ENCODE measurements around the gene NRTN. TPM values are rescaled to one million over a fixed set of nuclear protein-coding genes. Genes with fewer than 3 reads are reported as not detected.

NRTN gene
- total and polyA plus RNA-seq, 2 experiments from 2014 or later = 4.0 to 5.5 TPM

DNA sequence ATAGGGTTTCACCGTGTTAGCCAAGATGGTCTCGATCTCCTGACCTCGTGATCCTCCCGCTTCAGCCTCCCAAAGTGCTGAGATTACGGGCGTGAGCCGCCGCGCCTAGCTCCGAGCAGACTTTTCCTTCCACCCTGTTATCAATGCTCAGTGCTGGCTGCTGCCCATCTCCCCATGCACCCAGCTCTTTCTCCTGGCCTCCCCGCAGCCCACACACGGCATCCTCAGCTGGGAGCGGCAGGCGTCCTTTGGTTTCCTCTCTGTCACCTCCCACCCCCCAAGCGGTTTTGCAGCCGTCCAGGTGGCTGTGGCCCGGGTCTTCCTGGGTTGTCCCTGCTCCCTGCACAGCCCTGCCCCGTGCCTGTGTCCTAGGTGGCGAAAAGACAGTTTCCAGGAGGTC is 32.5 kb upstream of the NRTN start:
- Mint-ChIP-seq H3K27ac (no peak overlapping the region), H3K27me3 (ENCODE audit: insufficient read depth, low read depth, poor library complexity) (peaks cover 6% of the 10 kb centered on the region), H3K9me3 (peaks cover 7% of the 10 kb centered on the region; the same call in 1 of the 3 replicates), H3K4me3 (no peak overlapping the region), H3K36me3 (ENCODE audit: low read depth) (no peaks in the 10 kb centered on the region), H3K4me1 (peaks cover 2% of the 10 kb centered on the region; the same call in 1 of the 3 replicates)
- Histone ChIP-seq H3K4me3 (no peak overlapping the region), H3K36me3 (ENCODE audit: insufficient read depth) (no peaks in the 10 kb centered on the region), H3K27me3 (ENCODE audit: insufficient read depth) (no peaks in the 10 kb centered on the region), H3K4me2 (no peak overlapping the region), H3K27ac (ENCODE audit: low read depth) (no peak overlapping the region), H3F3A (replicated peaks; ENCODE audit: low read depth) (no peaks in the 10 kb centered on the region), H4K20me1 (replicated peaks; ENCODE audit: insufficient read depth) (no peaks in the 10 kb centered on the region), H3K4me1 (ENCODE audit: insufficient read depth) (no peaks in the 10 kb centered on the region), H3K79me2 (replicated peaks; ENCODE audit: insufficient read depth) (no peaks in the 10 kb centered on the region), H3K9me2 (ENCODE audit: insufficient read depth) (peaks cover 5% of the 10 kb centered on the region; the same call in 1 of the 2 replicates), H2AFZ (peak overlapping the region; percentile 86)
- TF ChIP-seq EZH2phosphoT487 (IDR thresholded peaks at IDR 0.05; ENCODE audit: unreplicated experiment) = no peak
- no peak for TF ChIP-seq POLR2AphosphoS5 (IDR thresholded peaks at IDR 0.05; ENCODE audit: low read depth)
- TF ChIP-seq ZNF114 (CRISPR knock-in tag; IDR thresholded peaks at IDR 0.05) = no peak
- TF ChIP-seq, protein P1, sequence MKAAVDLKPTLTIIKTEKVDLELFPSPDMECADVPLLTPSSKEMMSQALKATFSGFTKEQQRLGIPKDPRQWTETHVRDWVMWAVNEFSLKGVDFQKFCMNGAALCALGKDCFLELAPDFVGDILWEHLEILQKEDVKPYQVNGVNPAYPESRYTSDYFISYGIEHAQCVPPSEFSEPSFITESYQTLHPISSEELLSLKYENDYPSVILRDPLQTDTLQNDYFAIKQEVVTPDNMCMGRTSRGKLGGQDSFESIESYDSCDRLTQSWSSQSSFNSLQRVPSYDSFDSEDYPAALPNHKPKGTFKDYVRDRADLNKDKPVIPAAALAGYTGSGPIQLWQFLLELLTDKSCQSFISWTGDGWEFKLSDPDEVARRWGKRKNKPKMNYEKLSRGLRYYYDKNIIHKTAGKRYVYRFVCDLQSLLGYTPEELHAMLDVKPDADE (IDR thresholded peaks at IDR 0.05) = no peak
- no peak for TF ChIP-seq NANOG (IDR thresholded peaks at IDR 0.05; ENCODE audit: borderline replicate concordance)
- ATAC-seq (no peak), DNase-seq (ENCODE audit: low spot score) (no peak)

DNA sequence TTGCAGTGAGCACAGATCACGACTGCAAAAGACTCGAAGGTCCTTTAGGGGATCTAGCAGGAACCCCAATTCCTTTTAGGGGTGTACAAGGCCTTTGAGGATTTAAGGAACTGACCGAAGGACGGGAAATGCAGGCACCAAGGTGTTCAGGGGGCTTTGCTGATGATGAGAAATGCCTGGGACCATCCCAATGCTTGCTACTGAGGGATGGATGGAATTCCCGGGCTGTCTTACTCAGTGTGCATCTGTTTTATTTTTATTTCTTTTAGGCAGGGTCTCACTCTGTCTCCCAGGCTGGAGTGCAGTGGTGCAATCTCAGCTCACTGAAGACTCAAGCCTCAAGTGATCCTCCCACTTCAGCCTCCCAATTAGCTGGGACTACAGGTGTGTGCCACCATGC is 31.6 kb upstream of the NRTN start:
- peaks cover 6% of the 10 kb centered on the region for H3K27me3 Mint-ChIP-seq (ENCODE audit: insufficient read depth, low read depth, poor library complexity)
- peak overlapping the region; percentile 81; the same call in 1 of the 2 replicates for H3K27ac ChIP-seq (ENCODE audit: low read depth)
- DNase-seq (ENCODE audit: low spot score) (no peak), ATAC-seq (no peak)
- no peaks in the 10 kb centered on the region for H3K4me1 Mint-ChIP-seq
- H3K4me2 ChIP-seq = no peak overlapping the region
- H3K36me3 Mint-ChIP-seq (ENCODE audit: low read depth) = no peaks in the 10 kb centered on the region
- H3K9me3 Mint-ChIP-seq = peaks cover 7% of the 10 kb centered on the region; the same call in 1 of the 3 replicates
- H3K27ac Mint-ChIP-seq = peak overlapping the region; percentile 70; the same call in 1 of the 2 replicates
- H3K4me1 ChIP-seq (ENCODE audit: insufficient read depth) = no peaks in the 10 kb centered on the region
- H2AFZ ChIP-seq = peak overlapping the region; percentile 86
- H3F3A ChIP-seq (replicated peaks; ENCODE audit: low read depth) = no peaks in the 10 kb centered on the region
- no peaks in the 10 kb centered on the region for H3K36me3 ChIP-seq (ENCODE audit: insufficient read depth)
- no peaks in the 10 kb centered on the region for H4K20me1 ChIP-seq (replicated peaks; ENCODE audit: insufficient read depth)
- no peak overlapping the region for H3K4me3 ChIP-seq
- H3K27me3 ChIP-seq (ENCODE audit: insufficient read depth) = no peaks in the 10 kb centered on the region
- H3K9me2 ChIP-seq (ENCODE audit: insufficient read depth) = peaks cover 5% of the 10 kb centered on the region; the same call in 1 of the 2 replicates
- H3K79me2 ChIP-seq (replicated peaks; ENCODE audit: insufficient read depth) = no peaks in the 10 kb centered on the region
- H3K4me3 Mint-ChIP-seq = no peak overlapping the region
- no peak for TF ChIP-seq ZNF331 (CRISPR knock-in tag; IDR thresholded peaks at IDR 0.05; ENCODE audit: low read depth)
- no peak for TF ChIP-seq NANOG (IDR thresholded peaks at IDR 0.05; ENCODE audit: borderline replicate concordance)
- TF ChIP-seq, protein P1 (IDR thresholded peaks at IDR 0.05) = no peak
- no peak for TF ChIP-seq EZH2phosphoT487 (IDR thresholded peaks at IDR 0.05; ENCODE audit: unreplicated experiment)
- TF ChIP-seq, protein P2, sequence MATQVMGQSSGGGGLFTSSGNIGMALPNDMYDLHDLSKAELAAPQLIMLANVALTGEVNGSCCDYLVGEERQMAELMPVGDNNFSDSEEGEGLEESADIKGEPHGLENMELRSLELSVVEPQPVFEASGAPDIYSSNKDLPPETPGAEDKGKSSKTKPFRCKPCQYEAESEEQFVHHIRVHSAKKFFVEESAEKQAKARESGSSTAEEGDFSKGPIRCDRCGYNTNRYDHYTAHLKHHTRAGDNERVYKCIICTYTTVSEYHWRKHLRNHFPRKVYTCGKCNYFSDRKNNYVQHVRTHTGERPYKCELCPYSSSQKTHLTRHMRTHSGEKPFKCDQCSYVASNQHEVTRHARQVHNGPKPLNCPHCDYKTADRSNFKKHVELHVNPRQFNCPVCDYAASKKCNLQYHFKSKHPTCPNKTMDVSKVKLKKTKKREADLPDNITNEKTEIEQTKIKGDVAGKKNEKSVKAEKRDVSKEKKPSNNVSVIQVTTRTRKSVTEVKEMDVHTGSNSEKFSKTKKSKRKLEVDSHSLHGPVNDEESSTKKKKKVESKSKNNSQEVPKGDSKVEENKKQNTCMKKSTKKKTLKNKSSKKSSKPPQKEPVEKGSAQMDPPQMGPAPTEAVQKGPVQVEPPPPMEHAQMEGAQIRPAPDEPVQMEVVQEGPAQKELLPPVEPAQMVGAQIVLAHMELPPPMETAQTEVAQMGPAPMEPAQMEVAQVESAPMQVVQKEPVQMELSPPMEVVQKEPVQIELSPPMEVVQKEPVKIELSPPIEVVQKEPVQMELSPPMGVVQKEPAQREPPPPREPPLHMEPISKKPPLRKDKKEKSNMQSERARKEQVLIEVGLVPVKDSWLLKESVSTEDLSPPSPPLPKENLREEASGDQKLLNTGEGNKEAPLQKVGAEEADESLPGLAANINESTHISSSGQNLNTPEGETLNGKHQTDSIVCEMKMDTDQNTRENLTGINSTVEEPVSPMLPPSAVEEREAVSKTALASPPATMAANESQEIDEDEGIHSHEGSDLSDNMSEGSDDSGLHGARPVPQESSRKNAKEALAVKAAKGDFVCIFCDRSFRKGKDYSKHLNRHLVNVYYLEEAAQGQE (IDR thresholded peaks at IDR 0.05; ENCODE audit: unreplicated experiment) = no peak
- TF ChIP-seq EZH2 (IDR thresholded peaks at IDR 0.05; ENCODE audit: low read depth, unreplicated experiment) = no peak
- TF ChIP-seq STAT1 (IDR thresholded peaks at IDR 0.05; ENCODE audit: unreplicated experiment) = no peak
- no peak for TF ChIP-seq JUNB (IDR thresholded peaks at IDR 0.05; ENCODE audit: unreplicated experiment)
- TF ChIP-seq CREB1 (CRISPR knock-in tag; IDR thresholded peaks at IDR 0.05; ENCODE audit: low read depth) = no peak
- no peak for TF ChIP-seq ZNF114 (CRISPR knock-in tag; IDR thresholded peaks at IDR 0.05)
